OCI-LY7 (cell line): Measurements from ENCODE around the gene NFYC.

Source experiments
- EZH2phosphoT487 ChIP-seq: fragments of 200-600 bp; sonication (generic); IDR thresholded peaks from 2 replicates; pipeline ENCODE4 v1.6.1; 2018; ENCODE audit warnings: low read depth, borderline replicate concordance, mild to moderate bottlenecking, mixed run types, antibody characterized with exemption, low read length, moderate library complexity, mixed read lengths
- TF ChIP-seq, protein P1 (sequence below): fragments of 200-600 bp; sonication (generic); conservative IDR thresholded peaks from 2 replicates; pipeline ENCODE4 v1.5.1; 2014; ENCODE audit warnings: mild to moderate bottlenecking, antibody characterized with exemption, low read length, moderate library complexity, mixed read lengths

DNA sequence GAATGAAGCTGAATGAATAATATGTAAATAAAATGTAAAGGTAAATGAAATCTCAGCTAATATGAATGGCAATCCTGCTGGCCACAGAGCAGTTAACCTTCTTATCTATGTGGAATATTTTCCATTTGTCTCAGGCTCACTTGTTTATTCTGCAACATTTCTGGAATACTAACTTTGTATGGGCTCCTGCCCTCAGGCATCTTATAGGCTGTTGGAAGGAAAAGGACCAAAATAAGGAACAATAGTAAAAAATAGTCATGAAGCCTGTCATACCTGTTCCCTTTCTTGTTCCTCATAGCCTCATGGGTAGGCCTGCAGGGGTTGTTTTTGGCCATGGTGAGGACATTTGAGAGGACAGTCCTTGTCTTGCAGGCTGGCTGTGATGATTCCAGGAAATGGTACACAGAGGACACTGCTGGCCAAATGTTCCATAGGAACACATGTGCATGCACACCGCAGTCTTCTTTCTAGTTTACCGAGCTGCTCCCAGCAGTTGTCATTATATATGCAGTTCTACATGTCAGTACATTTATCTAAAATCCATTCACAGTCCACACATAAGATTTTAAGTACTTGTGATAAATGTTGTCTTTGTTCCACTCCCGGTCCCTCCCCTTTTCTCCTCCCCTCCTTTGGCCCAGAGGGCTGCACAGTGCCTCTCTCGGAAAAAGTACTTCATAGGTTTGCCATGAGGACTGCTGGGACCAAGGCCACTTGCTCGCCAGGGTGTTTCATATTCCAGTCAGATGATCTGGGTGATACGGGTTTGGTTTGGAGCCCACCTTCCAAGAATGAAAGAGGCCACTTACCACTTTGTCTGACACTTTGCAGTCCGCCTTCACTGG lies 76.9 kb downstream of the NFYC start:
- TF ChIP-seq, protein P1, sequence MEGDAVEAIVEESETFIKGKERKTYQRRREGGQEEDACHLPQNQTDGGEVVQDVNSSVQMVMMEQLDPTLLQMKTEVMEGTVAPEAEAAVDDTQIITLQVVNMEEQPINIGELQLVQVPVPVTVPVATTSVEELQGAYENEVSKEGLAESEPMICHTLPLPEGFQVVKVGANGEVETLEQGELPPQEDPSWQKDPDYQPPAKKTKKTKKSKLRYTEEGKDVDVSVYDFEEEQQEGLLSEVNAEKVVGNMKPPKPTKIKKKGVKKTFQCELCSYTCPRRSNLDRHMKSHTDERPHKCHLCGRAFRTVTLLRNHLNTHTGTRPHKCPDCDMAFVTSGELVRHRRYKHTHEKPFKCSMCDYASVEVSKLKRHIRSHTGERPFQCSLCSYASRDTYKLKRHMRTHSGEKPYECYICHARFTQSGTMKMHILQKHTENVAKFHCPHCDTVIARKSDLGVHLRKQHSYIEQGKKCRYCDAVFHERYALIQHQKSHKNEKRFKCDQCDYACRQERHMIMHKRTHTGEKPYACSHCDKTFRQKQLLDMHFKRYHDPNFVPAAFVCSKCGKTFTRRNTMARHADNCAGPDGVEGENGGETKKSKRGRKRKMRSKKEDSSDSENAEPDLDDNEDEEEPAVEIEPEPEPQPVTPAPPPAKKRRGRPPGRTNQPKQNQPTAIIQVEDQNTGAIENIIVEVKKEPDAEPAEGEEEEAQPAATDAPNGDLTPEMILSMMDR, result no peak
- no peak for TF ChIP-seq EZH2phosphoT487
